HepG2 (cell line): ENCODE results near the gene MNAT1. TPM values are rescaled to one million over a fixed set of nuclear protein-coding genes. Genes with fewer than 3 reads are reported as not detected.

Experiments
- ATAD3A ChIP-seq: sonication (generic); formaldehyde crosslinking; IDR thresholded peaks from 2 replicates; pipeline ENCODE4 v1.4.0; 2020; ENCODE audit warnings: missing genetic modification reagents
- BCL6 ChIP-seq: IDR thresholded peaks from 2 replicates; pipeline ENCODE4 v1.6.1; 2016; ENCODE audit warnings: missing genetic modification reagents, missing compliant biosample characterization
- DBP ChIP-seq: sonication (generic); formaldehyde crosslinking; IDR thresholded peaks from 2 replicates; pipeline ENCODE4 v1.4.0; 2020; ENCODE audit warnings: missing genetic modification reagents; ENCODE audit errors: not compliant biosample characterization
- HCFC1 ChIP-seq: fragments of 150-350 bp; IDR thresholded peaks from 2 replicates; pipeline ENCODE4 v1.6.1; 2014; ENCODE audit warnings: low read depth, low read length
- HNF1B ChIP-seq: sonication (generic); formaldehyde crosslinking; IDR thresholded peaks from 2 replicates; pipeline ENCODE4 v1.5.1; 2020; ENCODE audit warnings: mild to moderate bottlenecking, moderate library complexity, missing genetic modification reagents
- MTA3 ChIP-seq: sonication (generic); formaldehyde crosslinking; IDR thresholded peaks from 2 replicates; pipeline ENCODE4 v1.4.0; 2020; ENCODE audit warnings: missing genetic modification reagents
- NR2F2 ChIP-seq: IDR thresholded peaks from 2 replicates; pipeline ENCODE4 v1.6.1; 2012; ENCODE audit warnings: low read depth, inconsistent platforms, borderline replicate concordance
- PHF21A ChIP-seq: sonication (generic); formaldehyde crosslinking; IDR thresholded peaks from 2 replicates; pipeline ENCODE4 v1.5.0; 2020; ENCODE audit warnings: mild to moderate bottlenecking, missing genetic modification reagents
- RARA ChIP-seq: IDR thresholded peaks from 2 replicates; pipeline ENCODE4 v1.6.1; 2016; ENCODE audit warnings: missing genetic modification reagents, missing compliant biosample characterization
- REPIN1 ChIP-seq: sonication (generic); formaldehyde crosslinking; IDR thresholded peaks from 2 replicates; pipeline ENCODE4 v1.8.0; 2022; ENCODE audit warnings: missing genetic modification reagents, low read depth, mild to moderate bottlenecking, borderline replicate concordance
- YEATS4 ChIP-seq: sonication (generic); formaldehyde crosslinking; IDR thresholded peaks from 2 replicates; pipeline ENCODE4 v1.4.0; 2020; ENCODE audit warnings: missing genetic modification reagents, borderline replicate concordance
- ZBTB43 ChIP-seq: sonication (generic); formaldehyde crosslinking; conservative IDR thresholded peaks from 2 replicates; pipeline ENCODE4 v1.4.0; 2020; ENCODE audit warnings: missing genetic modification reagents
- ZFP36L2 ChIP-seq: sonication (generic); formaldehyde crosslinking; IDR thresholded peaks from 2 replicates; pipeline ENCODE4 v1.4.0; 2020; ENCODE audit warnings: missing genetic modification reagents
- ZNF230 ChIP-seq: sonication (generic); formaldehyde crosslinking; IDR thresholded peaks from 2 replicates; pipeline ENCODE4 v1.4.0; 2020; ENCODE audit warnings: mild to moderate bottlenecking, missing genetic modification reagents
- ZNF598 ChIP-seq: sonication (generic); formaldehyde crosslinking; IDR thresholded peaks from 2 replicates; pipeline ENCODE4 v1.5.1; 2020; ENCODE audit warnings: mild to moderate bottlenecking, missing genetic modification reagents, borderline replicate concordance
- ZNF660 ChIP-seq: sonication (generic); formaldehyde crosslinking; IDR thresholded peaks from 2 replicates; pipeline ENCODE4 v1.5.1; 2020; ENCODE audit warnings: mild to moderate bottlenecking, low read depth, missing genetic modification reagents, borderline replicate concordance
- ZSCAN29 ChIP-seq: sonication (generic); formaldehyde crosslinking; conservative IDR thresholded peaks from 2 replicates; pipeline ENCODE4 v1.4.0; 2020; ENCODE audit warnings: mild to moderate bottlenecking, missing genetic modification reagents
- polyA plus RNA-seq, 8 experiments: library from polyadenylated mRNA; depleted of rRNA in 3 of 8; stranded (reverse) in 7 of 8; unstranded in 1 of 8; fragments of >200 nt; fragmentation: Illumina TruSeq in 4 of 8; extraction: Trizol in 4 of 8; gene quantifications; 2 replicates each; pipeline versions ENCODE4 v1.2.1 to v1.2.3, GENCODE V29; 2011 to 2016; ENCODE audit warnings: low read depth in 4 of 8, missing spikeins in 1 of 8, mixed read lengths in 1 of 8; ENCODE audit not compliant: insufficient read depth in 1 of 8
- total RNA-seq, 5 experiments: library from RNA; depleted of rRNA; stranded (reverse); fragments of >200 nt; fragmentation: Illumina TruSeq; extraction: Trizol; gene quantifications; 2 replicates each; pipeline ENCODE4 v1.2.3, GENCODE V29; 2016; ENCODE audit warnings: low read depth in 1 of 5
- TF ChIP-seq, protein P1 (sequence below): sonication (generic); formaldehyde crosslinking; conservative IDR thresholded peaks from 2 replicates; pipeline ENCODE4 v1.4.0; 2020; ENCODE audit warnings: mild to moderate bottlenecking, missing genetic modification reagents, moderate library complexity
- TF ChIP-seq, protein P2 (sequence below): sonication (generic); formaldehyde crosslinking; IDR thresholded peaks from 2 replicates; pipeline ENCODE4 v1.8.1; 2023; ENCODE audit warnings: mild to moderate bottlenecking, missing genetic modification reagents

MNAT1 gene
- total and polyA plus RNA-seq, 2 of the 13 experiments (the other 11 are each of a cell fraction or from before 2014, with no cell fraction given): 49.2 to 94.8 TPM

DNA sequence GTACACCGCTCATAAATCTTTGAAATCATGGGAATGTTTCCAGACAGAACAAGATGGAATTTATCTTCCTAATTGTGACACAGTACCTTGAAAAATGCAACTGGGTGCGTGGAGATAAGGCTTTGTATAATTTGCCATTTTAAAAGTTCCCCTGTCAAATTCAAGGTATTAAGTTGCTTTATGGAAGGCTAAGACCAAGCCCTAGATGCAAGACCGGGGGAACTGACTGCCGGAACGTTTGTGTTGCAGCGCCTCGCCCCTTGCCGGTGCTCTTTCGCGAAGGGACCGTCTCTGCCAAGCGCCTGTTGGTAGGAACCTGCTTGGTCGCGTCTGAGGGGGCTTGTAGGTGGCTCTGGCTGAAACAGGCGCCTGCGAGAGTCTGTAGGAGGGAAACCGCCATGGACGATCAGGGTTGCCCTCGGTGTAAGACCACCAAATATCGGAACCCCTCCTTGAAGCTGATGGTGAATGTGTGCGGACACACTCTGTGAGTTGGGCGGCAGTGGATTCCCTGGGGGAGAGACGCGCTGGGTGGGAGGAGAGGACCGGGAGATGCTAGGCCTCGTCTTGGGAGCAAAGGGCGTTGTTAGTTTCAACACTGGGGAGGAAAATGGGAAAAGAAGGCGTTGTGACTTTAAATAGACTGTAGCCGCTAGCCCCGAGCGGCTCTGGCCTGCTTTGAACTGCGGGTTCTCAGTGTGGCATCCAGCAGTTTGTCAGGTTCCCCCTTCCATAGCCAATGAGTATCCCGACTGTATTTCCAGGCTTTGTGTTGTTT is at the start of gene MNAT1 (continued):
- TF ChIP-seq ZFP36L2 (peak; percentile 59; the same call in 1 of the 2 replicates), RARA (CRISPR knock-in tag) (peak; percentile 63), NR2F2 (no peak), ZNF598 (peak; percentile 76; the same call in 1 of the 2 replicates), YEATS4 (CRISPR knock-in tag) (peak; percentile 93), ZSCAN29 (CRISPR knock-in tag) (peak; percentile 92), PHF21A (CRISPR knock-in tag) (peak; percentile 83), HNF1B (peak; percentile 84), MTA3 (CRISPR knock-in tag) (no peak), ZNF230 (CRISPR knock-in tag) (peak; percentile 33), BCL6 (CRISPR knock-in tag) (peak; percentile 55; the same call in 1 of the 2 replicates), ATAD3A (CRISPR knock-in tag) (no peak), DBP (CRISPR knock-in tag) (no peak), REPIN1 (CRISPR knock-in tag) (peak; percentile 90; the same call in 1 of the 2 replicates), ZNF660 (0 out of 2 replicates have a peak, but pooled peaks have one; percentile 25), HCFC1 (peak; percentile 59; the same call in 1 of the 2 replicates), ZBTB43 (peak; percentile 65; the same call in 1 of the 2 replicates)
- TF ChIP-seq, protein P1, sequence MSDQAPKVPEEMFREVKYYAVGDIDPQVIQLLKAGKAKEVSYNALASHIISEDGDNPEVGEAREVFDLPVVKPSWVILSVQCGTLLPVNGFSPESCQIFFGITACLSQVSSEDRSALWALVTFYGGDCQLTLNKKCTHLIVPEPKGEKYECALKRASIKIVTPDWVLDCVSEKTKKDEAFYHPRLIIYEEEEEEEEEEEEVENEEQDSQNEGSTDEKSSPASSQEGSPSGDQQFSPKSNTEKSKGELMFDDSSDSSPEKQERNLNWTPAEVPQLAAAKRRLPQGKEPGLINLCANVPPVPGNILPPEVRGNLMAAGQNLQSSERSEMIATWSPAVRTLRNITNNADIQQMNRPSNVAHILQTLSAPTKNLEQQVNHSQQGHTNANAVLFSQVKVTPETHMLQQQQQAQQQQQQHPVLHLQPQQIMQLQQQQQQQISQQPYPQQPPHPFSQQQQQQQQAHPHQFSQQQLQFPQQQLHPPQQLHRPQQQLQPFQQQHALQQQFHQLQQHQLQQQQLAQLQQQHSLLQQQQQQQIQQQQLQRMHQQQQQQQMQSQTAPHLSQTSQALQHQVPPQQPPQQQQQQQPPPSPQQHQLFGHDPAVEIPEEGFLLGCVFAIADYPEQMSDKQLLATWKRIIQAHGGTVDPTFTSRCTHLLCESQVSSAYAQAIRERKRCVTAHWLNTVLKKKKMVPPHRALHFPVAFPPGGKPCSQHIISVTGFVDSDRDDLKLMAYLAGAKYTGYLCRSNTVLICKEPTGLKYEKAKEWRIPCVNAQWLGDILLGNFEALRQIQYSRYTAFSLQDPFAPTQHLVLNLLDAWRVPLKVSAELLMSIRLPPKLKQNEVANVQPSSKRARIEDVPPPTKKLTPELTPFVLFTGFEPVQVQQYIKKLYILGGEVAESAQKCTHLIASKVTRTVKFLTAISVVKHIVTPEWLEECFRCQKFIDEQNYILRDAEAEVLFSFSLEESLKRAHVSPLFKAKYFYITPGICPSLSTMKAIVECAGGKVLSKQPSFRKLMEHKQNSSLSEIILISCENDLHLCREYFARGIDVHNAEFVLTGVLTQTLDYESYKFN (CRISPR knock-in tag): peak; percentile 47
- TF ChIP-seq, protein P2, sequence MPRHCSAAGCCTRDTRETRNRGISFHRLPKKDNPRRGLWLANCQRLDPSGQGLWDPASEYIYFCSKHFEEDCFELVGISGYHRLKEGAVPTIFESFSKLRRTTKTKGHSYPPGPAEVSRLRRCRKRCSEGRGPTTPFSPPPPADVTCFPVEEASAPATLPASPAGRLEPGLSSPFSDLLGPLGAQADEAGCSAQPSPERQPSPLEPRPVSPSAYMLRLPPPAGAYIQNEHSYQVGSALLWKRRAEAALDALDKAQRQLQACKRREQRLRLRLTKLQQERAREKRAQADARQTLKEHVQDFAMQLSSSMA: peak; percentile 63
